Measurements from ENCODE around the gene OSBP2. TPM values are rescaled to one million over a fixed set of nuclear protein-coding genes. Genes with fewer than 3 reads are reported as not detected.

Gene OSBP2
- total RNA-seq, 1 experiment from 2014 or later, result 7.1 TPM

DNA sequence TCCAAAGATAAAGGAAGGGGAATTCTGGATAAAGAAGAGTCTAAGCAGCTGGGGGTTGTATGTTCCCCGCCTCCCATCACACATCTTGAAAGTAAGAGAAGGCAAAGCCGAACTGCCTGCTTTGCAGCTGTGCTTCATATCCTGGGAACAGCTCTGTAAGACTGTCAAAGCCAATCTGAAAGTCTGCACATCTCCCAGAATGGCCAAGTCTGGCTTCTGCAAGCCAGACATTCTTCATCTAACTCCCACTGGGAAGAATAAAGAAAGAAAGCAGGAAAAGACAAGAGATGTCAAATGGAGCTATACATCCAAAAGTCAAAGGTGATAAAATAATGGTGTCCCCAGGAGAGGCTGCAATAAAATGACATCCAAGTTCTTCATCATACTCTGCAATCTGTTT, 258.5 kb downstream of the OSBP2 start:
- Histone ChIP-seq H3K36me3 (ENCODE audit: low read depth) (peaks cover 32% of the 10 kb centered on the region), H3K9me3 (ENCODE audit: insufficient read depth, low read depth) (no peaks in the 10 kb centered on the region), H3K79me2 (ENCODE audit: low read depth) (no peaks in the 10 kb centered on the region), H3K9me2 (ENCODE audit: insufficient read depth) (no peaks in the 10 kb centered on the region), H3K4me2 (no peak overlapping the region), H3K4me1 (replicated peaks; ENCODE audit: insufficient read depth) (no peaks in the 10 kb centered on the region), H3K4me3 (no peak overlapping the region), H4K20me1 (ENCODE audit: insufficient read depth) (peaks cover 9% of the 10 kb centered on the region; the same call in 1 of the 2 replicates), H3K27me3 (ENCODE audit: insufficient read depth, low read depth) (no peaks in the 10 kb centered on the region), H3K27ac (no peak overlapping the region), H2AFZ (no peak overlapping the region), H3F3A (ENCODE audit: insufficient read depth, low read depth) (peaks cover 2% of the 10 kb centered on the region; the same call in 1 of the 2 replicates)
- POLR2A ChIA-PET (ENCODE audit: unreplicated experiment), result no interaction called here
- DNase-seq, result no peak
- intact Hi-C loops (cut with micrococcal nuclease; ENCODE audit: unreplicated experiment), result no loop called here
- CTCF ChIA-PET, result interaction anchor here (1.0 kb wide), 1 partner anchor 10 kb away, joined by 4 read pairs; no protein-coding TSS in a partner anchor
- TF ChIP-seq EZH2 (IDR thresholded peaks at IDR 0.05; ENCODE audit: low read depth), result no peak
- TF ChIP-seq, protein P1, sequence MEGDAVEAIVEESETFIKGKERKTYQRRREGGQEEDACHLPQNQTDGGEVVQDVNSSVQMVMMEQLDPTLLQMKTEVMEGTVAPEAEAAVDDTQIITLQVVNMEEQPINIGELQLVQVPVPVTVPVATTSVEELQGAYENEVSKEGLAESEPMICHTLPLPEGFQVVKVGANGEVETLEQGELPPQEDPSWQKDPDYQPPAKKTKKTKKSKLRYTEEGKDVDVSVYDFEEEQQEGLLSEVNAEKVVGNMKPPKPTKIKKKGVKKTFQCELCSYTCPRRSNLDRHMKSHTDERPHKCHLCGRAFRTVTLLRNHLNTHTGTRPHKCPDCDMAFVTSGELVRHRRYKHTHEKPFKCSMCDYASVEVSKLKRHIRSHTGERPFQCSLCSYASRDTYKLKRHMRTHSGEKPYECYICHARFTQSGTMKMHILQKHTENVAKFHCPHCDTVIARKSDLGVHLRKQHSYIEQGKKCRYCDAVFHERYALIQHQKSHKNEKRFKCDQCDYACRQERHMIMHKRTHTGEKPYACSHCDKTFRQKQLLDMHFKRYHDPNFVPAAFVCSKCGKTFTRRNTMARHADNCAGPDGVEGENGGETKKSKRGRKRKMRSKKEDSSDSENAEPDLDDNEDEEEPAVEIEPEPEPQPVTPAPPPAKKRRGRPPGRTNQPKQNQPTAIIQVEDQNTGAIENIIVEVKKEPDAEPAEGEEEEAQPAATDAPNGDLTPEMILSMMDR (conservative IDR thresholded peaks at IDR 0.05), result no peak
- no TSS peak for BruUV-seq (replicated peaks)

DNA sequence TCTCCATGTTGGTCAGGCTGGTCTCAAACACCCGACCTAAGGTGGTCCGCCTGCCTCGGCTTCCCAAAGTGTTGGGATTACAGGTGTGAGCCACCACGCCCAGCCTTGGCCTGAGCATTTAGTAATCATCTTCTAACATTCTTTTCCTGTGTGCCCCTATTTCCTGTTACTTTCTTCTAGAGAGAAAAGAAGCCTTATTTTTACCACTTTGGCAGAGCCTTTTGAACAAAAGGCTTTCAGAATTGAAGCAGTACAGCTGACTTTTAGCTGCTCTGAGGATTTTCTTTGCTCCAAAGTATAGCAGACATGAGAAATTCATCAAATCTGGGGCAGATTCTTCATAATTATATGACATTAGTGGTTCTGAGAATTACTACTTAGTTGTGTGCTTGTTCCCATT, 260.5 kb downstream of the OSBP2 start:
- Histone ChIP-seq H2AFZ (no peak overlapping the region), H3F3A (ENCODE audit: insufficient read depth, low read depth) (peaks cover 2% of the 10 kb centered on the region; the same call in 1 of the 2 replicates), H3K4me1 (replicated peaks; ENCODE audit: insufficient read depth) (no peaks in the 10 kb centered on the region), H3K4me2 (no peak overlapping the region), H3K9me2 (ENCODE audit: insufficient read depth) (no peaks in the 10 kb centered on the region), H3K4me3 (no peak overlapping the region), H4K20me1 (ENCODE audit: insufficient read depth) (peaks cover 9% of the 10 kb centered on the region; the same call in 1 of the 2 replicates), H3K27ac (no peak overlapping the region), H3K27me3 (ENCODE audit: insufficient read depth, low read depth) (no peaks in the 10 kb centered on the region), H3K79me2 (ENCODE audit: low read depth) (no peaks in the 10 kb centered on the region), H3K9me3 (ENCODE audit: insufficient read depth, low read depth) (no peaks in the 10 kb centered on the region), H3K36me3 (ENCODE audit: low read depth) (peaks cover 28% of the 10 kb centered on the region)
- intact Hi-C loops (cut with micrococcal nuclease; ENCODE audit: unreplicated experiment), result no loop called here
- no peak for DNase-seq
- POLR2A ChIA-PET (ENCODE audit: unreplicated experiment), result interaction anchor here (0.6 kb wide), 1 partner anchor 130 kb away, joined by 3 read pairs; no protein-coding TSS in a partner anchor
- CTCF ChIA-PET, result no interaction called here
- no TSS peak for BruUV-seq (replicated peaks)
- TF ChIP-seq, protein P1 (conservative IDR thresholded peaks at IDR 0.05), result no peak
- TF ChIP-seq EZH2 (IDR thresholded peaks at IDR 0.05; ENCODE audit: low read depth), result no peak

Small RNAs within 50 kb of the gene (microRNA-seq; reads per million reads assigned to microRNA genes)
- 24.9 reads per million, percentile 33 among the genes with 10 or more reads in this experiment for gene MIR3200 (ENCODE audit: borderline number of aligned reads, borderline replicate concordance)

Other genes starting within 250 kb of the OSBP2 start
- gene SEC14L3, start 222.9 kb upstream of the OSBP2 start, total RNA-seq (2021), result not detected in 2 replicates
- 4.0 and 5.6 TPM in 2 replicates for gene SEC14L4, start 189.2 kb upstream of the OSBP2 start, total RNA-seq (2021)
- gene SEC14L6, start 148.1 kb upstream of the OSBP2 start, total RNA-seq (2021), result 0.31 and 0.33 TPM in 2 replicates
- 0.52 TPM in 1 of 2 replicates, not detected in the other for gene GAL3ST1, start 120.2 kb upstream of the OSBP2 start, total RNA-seq (2021)
- gene PES1, start 103.0 kb upstream of the OSBP2 start, total RNA-seq (2021), result 94.3 and 127 TPM in 2 replicates
- 11.5 and 12.9 TPM in 2 replicates for gene TCN2, start 87.7 kb upstream of the OSBP2 start, total RNA-seq (2021)
- gene SLC35E4, start 59.1 kb upstream of the OSBP2 start, total RNA-seq (2021), result 4.7 and 6.4 TPM in 2 replicates
- gene DUSP18, start 27.0 kb upstream of the OSBP2 start, total RNA-seq (2021), result 9.9 and 11.0 TPM in 2 replicates

All from PC-9 (cell line).